Measurements from ENCODE around the gene ARHGAP6. TPM values are rescaled to one million over a fixed set of nuclear protein-coding genes. Genes with fewer than 3 reads are reported as not detected.
"Not testable (repeated sequence)": the region's sequence is repeated elsewhere in the genome, so short reads cannot be mapped to it uniquely, and the experiment has no call there.

ARHGAP6 gene
- polyA plus RNA-seq, 4 donors, result 14.1 to 18.6 (median 15.7) TPM

DNA sequence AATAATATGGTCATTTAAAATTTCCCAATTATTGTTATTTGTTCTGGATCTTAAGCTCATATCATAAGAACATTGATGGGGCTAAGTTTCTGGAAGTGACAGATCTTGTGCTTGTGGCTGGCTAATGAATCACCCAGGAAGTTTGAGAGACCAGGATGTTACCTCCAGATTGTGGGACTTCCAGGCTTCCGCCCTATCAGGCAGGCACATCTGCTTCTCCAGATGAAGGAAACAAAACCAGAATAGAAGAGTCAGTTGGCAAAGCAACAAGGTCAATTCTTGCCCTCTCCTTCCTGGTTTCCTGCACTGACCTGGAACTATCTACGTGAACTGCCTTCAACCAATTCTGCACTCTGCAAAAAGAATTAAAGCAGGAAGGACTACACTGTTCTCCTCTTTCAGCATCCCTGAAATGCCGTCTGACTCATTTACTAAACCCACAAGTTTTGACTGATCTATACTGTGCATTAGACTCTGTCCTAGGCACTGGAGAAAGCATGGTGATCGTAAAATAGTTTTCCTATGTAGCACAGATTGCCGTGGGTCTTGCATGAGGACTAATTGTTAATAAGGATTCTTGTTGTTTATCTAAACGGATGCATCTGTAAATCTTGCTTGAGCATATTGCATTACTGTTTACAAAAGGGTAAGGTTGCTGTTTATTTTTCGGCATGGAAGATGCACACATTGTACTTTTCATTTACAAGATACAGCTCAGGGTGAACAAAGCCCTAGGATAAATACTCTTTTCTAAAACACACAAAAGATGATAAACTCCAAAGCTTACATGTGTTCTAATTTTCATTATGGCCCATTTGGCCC, 297.9 kb downstream of the ARHGAP6 start:
- no peak for DNase-seq (ENCODE audit: low read depth in 4 of 4, low spot score in 3 of 4)

DNA sequence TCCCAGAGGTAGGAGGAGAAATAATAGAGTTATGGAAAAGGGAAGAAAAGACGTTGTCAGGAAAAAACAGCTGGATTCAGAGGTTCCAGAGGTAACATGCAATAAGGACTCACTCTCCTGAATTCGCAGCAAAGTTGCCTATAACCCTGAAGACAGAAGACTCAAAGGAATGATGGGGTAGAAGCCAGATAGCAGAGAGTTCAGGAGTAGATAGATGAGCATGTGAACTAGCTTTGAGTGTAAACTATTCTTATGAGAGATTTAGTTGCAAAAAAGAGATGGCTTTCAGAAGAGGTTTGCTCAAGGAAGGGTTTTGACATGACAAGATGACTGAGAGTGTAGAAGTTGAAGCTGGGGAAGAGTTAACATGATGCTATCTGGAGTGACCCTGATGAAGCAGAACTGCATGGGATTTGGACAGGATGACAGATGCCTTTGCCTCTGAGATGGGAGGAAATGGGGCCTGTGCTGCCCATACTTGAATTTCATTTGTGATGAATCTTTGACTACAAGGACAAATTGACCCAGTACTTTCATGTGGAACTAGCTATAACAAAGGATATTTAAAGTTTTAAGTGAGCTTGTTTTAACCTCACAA, 298.6 kb downstream of the ARHGAP6 start:
- no peak for DNase-seq (ENCODE audit: low read depth in 4 of 4, low spot score in 3 of 4)

DNA sequence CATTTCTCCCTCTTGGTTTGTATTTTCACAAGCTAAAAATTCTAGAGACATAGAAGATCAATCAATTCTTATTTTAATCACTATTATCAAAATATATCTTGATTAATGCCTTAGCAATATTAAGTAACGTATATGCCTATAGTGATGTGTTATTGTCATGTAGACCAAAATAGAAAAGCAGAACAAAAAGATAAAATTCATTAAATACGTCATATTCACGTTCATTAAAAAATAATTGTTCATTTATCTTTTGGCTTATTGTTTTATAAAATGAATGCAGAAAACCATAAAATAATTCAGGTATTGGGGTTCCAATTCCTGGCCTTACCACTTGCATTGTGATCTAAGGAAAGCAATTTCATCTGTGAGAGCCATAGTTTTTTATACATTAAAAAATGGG, 300.3 kb downstream of the ARHGAP6 start:
- DNase-seq (ENCODE audit: low read depth in 4 of 4, low spot score in 3 of 4), result no peak

DNA sequence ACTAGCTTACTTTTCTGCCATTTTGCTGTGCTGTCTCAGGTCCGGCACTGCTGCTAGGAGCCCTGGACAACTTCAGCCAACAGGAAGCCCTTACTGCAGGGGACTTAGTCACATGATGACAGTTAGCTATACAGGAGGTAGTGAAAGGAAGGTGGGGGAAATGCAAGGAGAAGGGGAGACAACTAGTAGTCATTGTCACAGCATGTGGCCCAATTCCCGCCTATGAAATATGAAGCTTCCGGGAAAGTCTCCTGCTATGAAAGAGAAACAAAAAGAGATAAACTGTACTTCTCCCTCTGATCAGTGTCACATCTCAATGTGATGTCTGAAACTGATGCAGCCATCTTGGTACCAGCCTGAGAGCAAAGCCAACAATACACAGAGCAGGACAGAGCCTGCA, 300.9 kb downstream of the ARHGAP6 start:
- DNase-seq (ENCODE audit: low read depth in 4 of 4, low spot score in 3 of 4), result no peak

DNA sequence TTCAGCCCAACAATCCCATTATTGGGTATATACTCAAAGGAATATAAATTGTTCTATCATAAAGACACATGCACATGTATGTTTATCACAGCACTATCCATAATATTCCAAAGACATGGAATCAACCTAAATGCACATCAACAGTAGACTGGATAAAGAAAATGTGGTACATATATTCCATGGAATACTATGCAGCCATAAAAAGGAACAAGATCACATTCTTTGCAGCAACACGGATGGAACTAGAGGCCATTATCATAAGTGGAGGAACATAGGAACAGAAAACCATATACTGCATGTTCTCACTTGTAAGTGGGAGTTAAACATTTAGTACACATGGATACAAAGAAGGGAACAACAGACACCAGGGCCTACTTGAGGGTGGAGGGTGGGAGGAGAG, 301.9 kb downstream of the ARHGAP6 start:
- DNase-seq (ENCODE audit: low read depth in 4 of 4, low spot score in 3 of 4), result not testable (repeated sequence)

DNA sequence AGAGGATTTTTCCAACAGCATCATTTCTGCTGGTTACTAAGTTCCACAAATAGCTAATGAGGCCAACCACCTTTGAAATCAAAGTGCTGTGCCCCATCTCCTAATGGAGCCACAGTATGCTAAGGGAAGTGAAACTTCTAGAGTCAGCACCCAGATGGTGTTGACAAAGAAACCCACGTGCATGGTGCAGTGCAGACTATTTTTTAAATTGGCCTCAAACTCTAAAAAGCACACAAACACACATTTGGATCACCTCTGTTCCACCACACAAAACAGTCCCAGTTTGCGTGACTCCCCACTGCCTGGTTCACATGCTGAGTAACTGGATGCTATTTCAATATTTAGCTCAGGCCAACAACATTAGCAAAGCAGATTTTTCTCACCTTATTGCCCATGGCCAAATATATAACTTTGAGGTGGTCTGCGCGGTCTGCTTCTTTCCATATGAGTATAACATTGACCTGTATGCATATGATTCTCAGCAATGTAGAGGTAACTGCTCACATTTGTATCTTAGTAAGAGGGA, 302.6 kb downstream of the ARHGAP6 start:
- DNase-seq (ENCODE audit: low read depth in 4 of 4, low spot score in 3 of 4), result no peak

DNA sequence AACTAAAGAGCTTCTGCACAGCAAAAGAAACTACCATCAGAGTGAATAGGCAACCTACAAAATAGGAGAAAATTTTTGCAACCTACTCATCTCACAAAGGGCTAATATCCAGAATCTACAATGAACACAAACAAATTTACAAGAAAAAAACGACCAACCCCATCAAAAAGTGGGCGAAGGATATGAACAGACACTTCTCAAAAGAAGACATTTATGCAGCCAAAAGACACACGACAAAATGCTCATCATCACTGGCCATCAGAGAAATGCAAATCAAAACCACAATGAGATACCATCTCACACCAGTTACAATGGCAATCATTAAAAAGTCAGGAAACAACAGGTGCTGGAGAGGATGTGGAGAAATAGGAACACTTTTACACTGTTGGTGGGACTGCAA, 304.1 kb downstream of the ARHGAP6 start:
- not testable (repeated sequence) for DNase-seq (ENCODE audit: low read depth in 4 of 4, low spot score in 3 of 4)

DNA sequence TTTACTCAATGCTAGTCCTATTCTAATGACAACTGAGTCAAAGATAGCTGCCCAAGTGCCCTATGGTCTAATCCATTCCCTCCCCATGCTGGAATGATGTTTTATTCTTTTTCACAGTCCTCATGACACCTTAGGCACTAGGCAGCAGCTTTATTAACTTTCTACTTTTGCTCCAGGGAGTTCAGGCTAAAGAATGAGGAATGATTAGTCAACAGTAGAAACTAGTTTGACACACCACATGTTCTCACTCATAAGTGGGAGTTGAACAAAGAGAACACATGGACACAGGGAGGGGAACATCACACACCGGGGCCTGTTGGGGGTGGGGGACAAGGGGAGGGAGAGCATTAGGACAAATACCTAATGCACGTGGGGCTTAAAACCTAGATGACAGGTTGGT, 309.8 kb downstream of the ARHGAP6 start:
- DNase-seq (ENCODE audit: low read depth in 4 of 4, low spot score in 3 of 4), result not testable (repeated sequence)

DNA sequence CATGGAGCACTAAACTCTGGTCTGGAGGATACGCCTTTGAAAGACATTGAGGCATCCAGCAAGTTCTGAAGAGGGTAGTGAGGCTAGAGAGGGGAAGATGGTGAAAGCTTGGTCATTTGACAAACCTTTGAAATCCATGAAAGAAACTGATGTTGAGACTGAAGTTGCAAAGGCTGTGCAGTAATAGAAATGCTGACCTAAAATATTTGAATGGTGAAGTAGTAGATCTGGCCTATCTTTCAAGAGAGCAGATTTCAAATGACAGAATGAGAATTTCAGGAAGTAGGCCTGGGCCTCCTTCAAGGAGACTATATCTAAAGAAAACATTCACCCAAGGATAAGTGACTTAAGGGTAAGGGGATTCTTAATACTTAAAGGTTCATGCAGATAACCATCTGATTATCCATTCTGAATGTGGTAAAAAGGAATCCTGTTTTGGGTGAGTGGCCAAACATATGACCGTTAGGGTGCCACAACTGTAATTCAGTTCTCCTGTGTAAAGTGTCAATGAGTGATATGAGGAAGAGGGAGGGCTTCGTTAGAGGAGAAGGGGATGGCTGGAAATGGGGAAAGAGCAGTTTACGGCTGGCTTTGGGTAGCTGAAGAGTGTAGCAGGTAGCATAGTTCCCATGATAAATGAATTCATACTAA, 310.3 kb downstream of the ARHGAP6 start:
- DNase-seq (ENCODE audit: low read depth in 4 of 4, low spot score in 3 of 4), result no peak

DNA sequence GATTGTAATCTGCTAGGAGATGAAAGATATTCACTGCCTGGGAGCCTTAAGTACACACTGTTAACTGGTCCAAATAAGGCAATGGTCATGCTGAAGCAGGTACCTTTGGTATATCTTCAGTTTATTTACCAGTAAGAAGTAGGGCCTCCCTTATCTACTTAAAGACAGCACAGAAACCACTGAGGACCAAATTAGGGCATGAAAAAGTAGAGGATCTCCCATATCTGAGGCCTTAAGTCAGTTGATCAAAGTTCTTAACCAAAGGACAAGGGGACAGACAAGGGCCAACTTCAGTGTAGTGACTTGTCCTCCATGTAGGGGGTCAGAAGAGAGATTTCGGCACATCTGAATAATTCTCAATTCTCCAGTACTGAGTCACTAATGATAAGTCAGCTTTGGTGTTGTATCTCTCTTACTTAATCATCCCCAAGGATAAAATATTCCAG, 313.4 kb downstream of the ARHGAP6 start:
- DNase-seq (ENCODE audit: low read depth in 4 of 4, low spot score in 3 of 4), result no peak

DNA sequence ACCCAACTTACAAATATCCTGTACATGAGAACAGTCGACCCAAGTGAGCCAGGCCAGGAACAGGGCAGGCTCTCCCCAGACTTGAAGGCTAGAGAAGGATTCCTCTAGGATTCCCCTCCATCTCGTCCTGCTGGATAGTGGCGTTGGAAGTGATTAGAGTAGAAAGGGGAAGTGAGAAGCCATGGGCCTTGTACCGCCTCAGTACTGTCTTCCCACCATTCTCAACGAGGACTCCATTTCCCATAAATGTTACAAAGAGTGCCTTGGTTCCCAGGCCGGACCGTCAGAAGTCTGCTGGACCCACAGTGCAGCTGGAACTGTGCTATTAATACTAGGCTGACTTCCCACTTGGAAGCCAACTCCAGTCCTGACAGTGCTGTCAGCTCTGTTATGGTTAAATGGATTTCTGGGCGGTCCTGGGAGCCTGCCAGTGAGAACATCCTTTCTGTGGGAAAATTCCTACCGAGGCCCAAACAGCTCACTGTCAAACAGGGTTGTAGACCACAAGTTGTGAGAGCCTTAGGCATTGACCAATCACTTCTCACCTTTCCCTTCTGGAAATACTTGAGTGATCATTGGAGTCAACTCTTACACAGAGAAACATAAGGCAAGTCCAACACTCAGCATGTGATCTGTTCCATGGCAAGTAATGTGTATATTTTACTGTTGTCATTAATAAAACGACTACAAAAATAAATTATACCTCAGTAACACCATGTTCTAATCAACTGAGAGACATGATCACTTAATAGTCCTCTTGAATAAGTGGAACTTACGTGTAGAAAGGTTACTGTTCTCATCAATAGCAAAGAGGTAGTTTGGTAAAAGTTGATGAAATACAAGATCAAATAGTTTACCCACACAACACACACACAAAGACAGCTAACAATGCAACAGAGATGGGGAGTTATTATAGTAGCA, 314.1 kb downstream of the ARHGAP6 start:
- DNase-seq (ENCODE audit: low read depth in 4 of 4, low spot score in 3 of 4), result no peak

DNA sequence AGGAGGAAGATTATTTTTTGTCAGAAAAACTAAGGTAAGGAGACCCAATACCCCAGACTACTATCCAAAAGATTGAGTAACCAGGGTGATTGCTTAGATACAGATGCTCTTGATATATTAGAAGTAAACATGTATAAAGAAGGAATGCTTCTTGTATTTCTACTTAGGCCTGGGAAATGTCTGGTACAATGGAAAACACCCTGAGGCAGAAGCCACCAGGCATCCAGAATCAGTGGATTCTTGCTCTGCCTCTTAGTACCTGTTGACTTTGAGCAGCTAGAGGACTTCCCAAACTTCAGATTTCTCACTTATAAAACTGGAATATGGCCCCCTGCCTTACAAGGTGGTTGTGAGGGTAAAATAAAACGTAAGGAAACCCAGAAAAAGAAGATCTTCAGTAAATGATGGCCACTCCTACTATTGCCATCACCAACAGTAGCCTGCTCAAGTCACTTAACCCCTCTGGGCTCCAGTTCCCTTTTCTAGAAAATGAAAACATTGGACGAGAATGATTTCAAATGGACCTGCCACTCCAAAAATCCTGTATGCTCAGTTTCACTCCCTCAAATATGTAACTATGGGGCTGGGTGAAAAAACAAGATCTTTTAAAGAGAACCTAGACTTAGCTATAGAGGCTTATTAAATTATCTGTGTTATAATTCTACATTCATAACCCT, 315.9 kb downstream of the ARHGAP6 start:
- DNase-seq (ENCODE audit: low read depth in 4 of 4, low spot score in 3 of 4), result no peak

DNA sequence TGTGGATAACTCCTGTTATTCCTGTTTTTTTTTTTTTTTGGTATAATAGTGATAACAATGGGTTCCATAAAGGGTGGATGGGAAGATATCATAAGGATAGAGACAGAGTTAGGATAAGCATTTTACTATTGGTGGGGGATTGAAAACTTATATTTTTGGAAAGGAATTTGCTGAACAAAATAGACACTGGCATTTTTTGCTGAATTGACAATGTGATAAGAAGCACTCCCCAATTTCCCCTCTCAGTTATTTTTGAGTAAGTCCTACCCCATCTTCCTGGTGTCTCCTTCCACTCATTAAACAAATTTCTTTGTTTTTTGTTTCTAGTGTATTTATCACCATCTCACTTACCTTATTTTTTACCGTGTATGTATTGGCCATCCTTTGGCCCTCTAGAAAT, 316.7 kb downstream of the ARHGAP6 start:
- no peak for DNase-seq (ENCODE audit: low read depth in 4 of 4, low spot score in 3 of 4)

DNA sequence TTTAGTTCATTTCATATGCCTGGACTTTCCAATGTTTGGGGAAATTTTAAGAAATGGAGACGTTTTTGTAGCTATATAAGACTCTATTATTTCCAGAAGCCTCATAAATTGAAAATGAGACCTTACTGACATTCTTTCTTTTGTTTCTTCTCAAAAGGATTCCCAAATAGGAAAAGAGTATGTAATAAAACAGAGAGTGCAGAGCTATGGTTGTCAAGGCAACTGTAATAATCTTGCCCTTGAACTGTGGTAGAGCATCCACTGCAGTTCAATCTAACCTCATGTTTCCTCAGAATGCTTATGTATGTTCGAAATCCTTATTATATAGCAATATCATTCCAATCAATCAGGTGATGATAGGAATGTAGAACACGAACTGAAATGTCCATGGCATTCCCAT, 318.4 kb downstream of the ARHGAP6 start:
- DNase-seq (ENCODE audit: low read depth in 4 of 4, low spot score in 3 of 4), result no peak

DNA sequence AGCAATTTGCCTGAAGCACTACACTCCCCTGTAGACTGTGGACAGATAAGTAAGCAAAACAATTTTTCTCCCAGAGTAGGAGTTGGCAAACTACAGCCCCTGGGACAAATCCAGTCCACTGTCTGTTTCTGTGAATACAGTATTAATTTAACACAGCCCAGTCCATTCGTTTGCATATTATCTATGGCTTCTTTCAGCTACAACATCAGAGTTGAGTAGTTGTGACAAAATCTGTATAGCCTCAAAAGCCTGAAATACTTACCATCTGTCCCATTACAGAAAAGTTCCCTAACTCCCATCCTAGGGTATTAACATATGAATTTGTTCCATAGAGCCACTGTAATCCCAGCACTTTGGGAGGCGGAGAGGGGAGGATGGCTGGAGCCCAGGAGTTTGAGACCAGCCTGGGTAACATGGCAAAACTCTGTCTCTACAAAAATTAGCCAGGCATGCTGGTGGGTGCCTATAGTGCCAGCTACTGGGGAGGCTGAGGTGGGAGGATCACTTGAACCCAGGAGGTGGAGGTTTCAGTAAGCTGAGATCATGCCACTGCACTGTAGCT, 319.5 kb downstream of the ARHGAP6 start:
- DNase-seq (ENCODE audit: low read depth in 4 of 4, low spot score in 3 of 4), result no peak

DNA sequence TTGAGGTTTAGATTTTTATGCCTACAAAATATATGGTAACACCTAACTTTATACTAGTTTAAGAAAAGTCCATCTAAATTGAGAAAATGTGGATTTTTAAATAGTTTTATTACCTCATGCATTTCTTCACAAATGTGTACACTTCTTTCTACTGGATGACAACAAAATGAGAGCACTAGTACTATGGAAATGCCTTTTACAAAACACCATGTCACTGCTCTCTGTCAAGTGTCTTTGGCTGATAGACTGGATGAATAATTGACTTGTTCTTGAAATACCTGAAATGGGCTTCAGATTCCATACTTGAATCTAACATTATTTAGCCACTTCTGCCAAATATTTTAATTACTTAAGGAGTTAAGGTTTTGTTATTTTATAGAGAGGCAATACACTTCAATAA, 323.0 kb downstream of the ARHGAP6 start:
- no peak for DNase-seq (ENCODE audit: low read depth in 4 of 4, low spot score in 3 of 4)

DNA sequence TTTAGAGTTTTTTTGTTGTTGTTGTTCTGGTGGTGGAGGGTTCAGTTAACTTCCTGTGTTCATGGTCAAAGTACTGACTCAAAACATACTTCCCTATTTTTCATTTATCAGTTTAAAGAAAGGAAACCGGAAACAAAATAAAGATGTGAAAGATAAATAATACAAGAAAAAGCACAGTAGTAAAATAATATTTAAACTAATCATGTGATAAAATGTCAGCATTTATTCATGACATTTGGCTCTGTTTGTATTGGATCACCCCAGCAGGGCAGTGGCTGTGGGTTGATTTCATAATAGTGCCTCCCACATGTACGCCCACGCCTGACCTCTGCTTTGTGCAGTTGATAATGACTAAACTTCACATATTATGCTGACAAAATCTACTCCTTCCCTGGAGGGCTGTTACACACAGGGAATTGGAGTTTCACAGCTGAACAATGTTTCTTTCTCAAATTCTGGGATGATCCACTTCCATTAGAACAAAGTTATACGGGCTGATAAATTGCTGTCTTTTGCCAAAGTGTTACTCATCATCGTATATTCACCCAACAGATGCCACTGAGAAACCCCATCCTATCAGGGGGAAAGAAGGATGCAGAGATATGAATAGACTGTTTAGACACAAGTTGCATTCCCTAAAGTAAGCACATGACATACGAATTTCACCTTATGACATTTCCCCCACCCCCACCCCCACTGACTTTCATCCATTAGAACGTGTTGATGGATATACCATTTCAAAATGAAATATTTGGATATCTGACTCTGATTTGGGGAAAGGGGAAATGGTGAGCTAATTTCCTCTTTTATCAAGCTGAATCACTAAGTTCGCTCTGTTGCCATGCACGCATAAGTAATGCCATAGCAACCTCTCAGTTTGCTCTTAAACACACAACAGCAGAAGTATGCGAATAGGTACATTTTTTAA, 324.2 kb downstream of the ARHGAP6 start:
- peak in 3 of 4 donors; percentile 15 to 20 (median 16) for DNase-seq (ENCODE audit: low read depth in 4 of 4, low spot score in 3 of 4)

DNA sequence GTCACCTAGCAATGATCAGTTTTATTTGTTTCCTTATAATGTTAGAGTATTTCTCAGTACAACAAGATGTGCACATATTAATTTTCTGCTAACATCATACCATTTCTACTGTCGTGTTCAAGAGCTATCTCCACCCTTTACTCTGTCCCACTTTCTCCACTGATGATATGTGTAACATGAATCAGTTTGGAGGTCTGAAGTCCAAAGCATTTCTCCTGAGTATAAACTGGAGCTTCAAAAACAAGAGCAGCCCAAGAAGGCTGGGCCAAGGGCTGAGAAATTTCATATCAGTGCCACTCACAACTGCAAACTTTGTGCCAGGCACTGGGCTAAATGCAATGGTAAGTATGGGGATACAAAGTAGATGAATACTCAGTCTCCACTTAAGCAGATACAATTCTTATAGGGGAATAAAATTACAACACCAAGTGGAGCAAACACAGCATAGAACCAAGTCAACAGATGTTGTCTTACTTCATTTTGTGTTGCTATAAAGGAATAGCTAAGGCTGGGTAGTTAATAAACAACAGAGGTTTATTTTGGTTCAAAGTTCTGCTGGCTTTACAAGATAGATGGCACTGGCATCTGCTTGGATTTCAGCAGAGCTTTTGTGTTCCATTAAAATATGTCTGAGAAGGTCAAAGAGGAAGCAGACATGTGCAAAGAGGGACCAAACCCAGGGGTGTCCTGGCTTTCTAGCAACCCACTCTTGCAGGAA, 328.3 kb downstream of the ARHGAP6 start:
- no peak for DNase-seq (ENCODE audit: low read depth in 4 of 4, low spot score in 3 of 4)

All from right renal pelvis (tissue), 4 donors.